SKM-1 treated with dmso at 0.1 percent for 144 hours (cell line): ENCODE data around the gene OR5L2.
"Not testable (repeated sequence)": the region's sequence is repeated elsewhere in the genome, so short reads cannot be mapped to it uniquely, and the experiment has no call there.

Experiments
- DNase-seq: peaks from one replicate; lab custom pipeline; 2025; ENCODE audit not compliant: unreplicated experiment; lab: John Stamatoyannopoulos, UW

Gene OR5L2

GRCh38 chr11:55826919-55827318 lies at the start of gene OR5L2:
Gene OR5L2 (plus strand): TSS chr11:55827219. CDS start chr11:55827219, 0 bp downstream.
- DNase-seq = no peak

- DNase-seq = no peak
Observed at GRCh38 chr11:55791606-55792005, 35.4 kb upstream of the OR5L2 start.

GRCh38 chr11:55793321-55793720 lies 33.7 kb upstream of the OR5L2 start:
- no peak for DNase-seq

GRCh38 chr11:55795256-55795655 lies 31.8 kb upstream of the OR5L2 start, which contains the start of gene OR5D14:
Gene OR5D14 (plus strand): TSS chr11:55795556. CDS start chr11:55795556, 0 bp downstream.
- no peak for DNase-seq

- DNase-seq = no peak
Observed at GRCh38 chr11:55806248-55806647, 20.8 kb upstream of the OR5L2 start.

GRCh38 chr11:55811067-55811466 lies 16.0 kb upstream of the OR5L2 start, which contains the start of gene OR5L1:
Gene OR5L1 (plus strand): TSS chr11:55811367. CDS start chr11:55811467, 100 bp downstream.
- DNase-seq = no peak

- no peak for DNase-seq
Observed at GRCh38 chr11:55819330-55819729, 7.7 kb upstream of the OR5L2 start, which contains the start of gene OR5D18. Gene OR5D18 (plus strand): TSS chr11:55819630. CDS start chr11:55819630, 0 bp downstream.

GRCh38 chr11:55838452-55838851 lies 11.4 kb downstream of the OR5L2 start, which contains the start of gene OR5D16:
Gene OR5D16 (plus strand): TSS chr11:55838752. CDS start chr11:55838752, 0 bp downstream.
- DNase-seq = no peak

- DNase-seq = no peak
Observed at GRCh38 chr11:55847453-55847852, 20.4 kb downstream of the OR5L2 start.

GRCh38 chr11:55849037-55849436 lies 22.0 kb downstream of the OR5L2 start:
- no peak for DNase-seq

GRCh38 chr11:55852141-55852540 lies 25.1 kb downstream of the OR5L2 start:
- no peak for DNase-seq

GRCh38 chr11:55854704-55855103 lies 27.7 kb downstream of the OR5L2 start:
- DNase-seq = no peak

GRCh38 chr11:55867354-55867753 lies 40.3 kb downstream of the OR5L2 start:
- not testable (repeated sequence) for DNase-seq

- DNase-seq = not testable (repeated sequence)
Observed at GRCh38 chr11:55872731-55873130, 45.7 kb downstream of the OR5L2 start.

GRCh38 chr11:55873146-55873545 lies 46.1 kb downstream of the OR5L2 start:
- DNase-seq = not testable (repeated sequence)
